Ishikawa (cell line): ENCODE results near the gene LAMC3.

Experiments
- CEBPB ChIP-seq: IDR thresholded peaks from 2 replicates; pipeline ENCODE4 v1.6.1; 2012
- CREB1 ChIP-seq: IDR thresholded peaks from 2 replicates; pipeline ENCODE4 v1.6.1; 2012; ENCODE audit warnings: low read depth
- EGR1 ChIP-seq: IDR thresholded peaks from 2 replicates; pipeline ENCODE4 v1.6.1; 2012
- EP300 ChIP-seq: IDR thresholded peaks from 2 replicates; pipeline ENCODE4 v1.6.1; 2012; ENCODE audit warnings: borderline replicate concordance
- FOXM1 ChIP-seq: IDR thresholded peaks from 2 replicates; pipeline ENCODE4 v1.6.1; 2012; ENCODE audit warnings: low read depth, borderline replicate concordance
- MAX ChIP-seq: IDR thresholded peaks from 2 replicates; pipeline ENCODE4 v1.6.1; 2012
- NFIC ChIP-seq: IDR thresholded peaks from 2 replicates; pipeline ENCODE4 v1.6.1; 2012
- RAD21 ChIP-seq: IDR thresholded peaks from 2 replicates; pipeline ENCODE4 v1.6.1; 2012; ENCODE audit warnings: low read depth
- REST ChIP-seq: IDR thresholded peaks from 2 replicates; pipeline ENCODE4 v1.6.1; 2012; ENCODE audit warnings: low read depth, mild to moderate bottlenecking
- TAF1 ChIP-seq: IDR thresholded peaks from 2 replicates; pipeline ENCODE4 v1.6.1; 2012; ENCODE audit warnings: low read depth, mild to moderate bottlenecking
- TCF12 ChIP-seq: IDR thresholded peaks from 2 replicates; pipeline ENCODE4 v1.6.1; 2012; ENCODE audit warnings: low read depth
- TEAD4 ChIP-seq: IDR thresholded peaks from 2 replicates; pipeline ENCODE4 v1.6.1; 2012
- USF1 ChIP-seq: IDR thresholded peaks from 2 replicates; pipeline ENCODE4 v1.6.1; 2012
- YY1 ChIP-seq: IDR thresholded peaks from 2 replicates; pipeline ENCODE4 v1.6.1; 2012; ENCODE audit warnings: low read depth
- ZBTB7A ChIP-seq: IDR thresholded peaks from 2 replicates; pipeline ENCODE4 v1.6.1; 2012; ENCODE audit warnings: low read depth

LAMC3 gene

GRCh38 chr9:131084661-131085369, 75.8 kb downstream of the LAMC3 start:
- no peak for TF ChIP-seq YY1
- TF ChIP-seq ZBTB7A, result no peak
- no peak for TF ChIP-seq TEAD4
- no peak for TF ChIP-seq RAD21
- no peak for TF ChIP-seq EP300
- TF ChIP-seq CEBPB, result no peak
- TF ChIP-seq FOXM1, result no peak
- TF ChIP-seq REST, result no peak
- TF ChIP-seq NFIC, result no peak
- TF ChIP-seq TAF1, result no peak
- TF ChIP-seq CREB1, result no peak

- TF ChIP-seq REST, result no peak
- TF ChIP-seq EGR1, result no peak
- TF ChIP-seq CREB1, result no peak
- TF ChIP-seq FOXM1, result no peak
- no peak for TF ChIP-seq YY1
- TF ChIP-seq USF1, result no peak
- no peak for TF ChIP-seq EP300
- no peak for TF ChIP-seq ZBTB7A
- no peak for TF ChIP-seq NFIC
- TF ChIP-seq MAX, result no peak
- TF ChIP-seq RAD21, result no peak
- no peak for TF ChIP-seq TAF1
- TF ChIP-seq CEBPB, result no peak
- no peak for TF ChIP-seq TEAD4
- TF ChIP-seq TCF12, result no peak
These were observed 76.6 kb downstream of the LAMC3 start for GRCh38 chr9:131085370-131086122.

GRCh38 chr9:131087354-131087893, 78.5 kb downstream of the LAMC3 start:
- TF ChIP-seq YY1, result no peak
- TF ChIP-seq TEAD4, result no peak
- no peak for TF ChIP-seq EP300
- TF ChIP-seq RAD21, result no peak
- peak; percentile 37; the same call in 1 of the 2 replicates for TF ChIP-seq MAX
- no peak for TF ChIP-seq CREB1
- TF ChIP-seq REST, result no peak
- TF ChIP-seq USF1, result no peak
- TF ChIP-seq NFIC, result peak; percentile 32; the same call in 1 of the 2 replicates
